Measurements from ENCODE around the gene BGN. TPM values are rescaled to one million over a fixed set of nuclear protein-coding genes. Genes with fewer than 3 reads are reported as not detected.

Gene BGN
- total RNA-seq, 2 donors from 2014 or later, result 16.9 to 174 TPM

GRCh38 chrX:153490217-153490930 lies 4.4 kb upstream of the BGN start:
- no peaks in the 10 kb centered on the region for H3K36me3 ChIP-seq
- no peak overlapping the region for H3K27ac ChIP-seq
- no peaks in the 10 kb centered on the region for H3K4me1 ChIP-seq (replicated peaks)
- no peaks in the 10 kb centered on the region for H3K9me3 ChIP-seq
- TF ChIP-seq CTCF (IDR thresholded peaks at IDR 0.05), result no peak
- no peak for TF ChIP-seq POLR2A (IDR thresholded peaks at IDR 0.05)
- no peak for TF ChIP-seq POLR2AphosphoS5 (IDR thresholded peaks at IDR 0.05)
- H3K4me3 ChIP-seq, result no peak overlapping the region
- no peaks in the 10 kb centered on the region for H3K27me3 ChIP-seq (replicated peaks; ENCODE audit: insufficient read depth)
- no peak for DNase-seq (ENCODE audit: low spot score)
- 72% methylated on average over 6 of the region's 20 CpGs for WGBS
- intact Hi-C loops (cut with DNase I), result no loop called here

GRCh38 chrX:153491351-153491914 lies 3.3 kb upstream of the BGN start:
- Histone ChIP-seq H3K27me3 (replicated peaks; ENCODE audit: insufficient read depth) (no peaks in the 10 kb centered on the region), H3K4me1 (replicated peaks) (no peaks in the 10 kb centered on the region), H3K27ac (no peak overlapping the region), H3K4me3 (no peak overlapping the region), H3K36me3 (no peaks in the 10 kb centered on the region), H3K9me3 (no peaks in the 10 kb centered on the region)
- 63% methylated on average over 6 of the region's 10 CpGs for WGBS
- no peak for DNase-seq (ENCODE audit: low spot score)
- intact Hi-C loops (cut with DNase I), result no loop called here
- TF ChIP-seq POLR2AphosphoS5 (IDR thresholded peaks at IDR 0.05) (no peak), POLR2A (IDR thresholded peaks at IDR 0.05) (no peak), CTCF (IDR thresholded peaks at IDR 0.05) (no peak)

GRCh38 chrX:153491918-153492317 lies 2.9 kb upstream of the BGN start:
- no peak overlapping the region for H3K27ac ChIP-seq
- H3K36me3 ChIP-seq, result no peaks in the 10 kb centered on the region
- H3K27me3 ChIP-seq (replicated peaks; ENCODE audit: insufficient read depth), result no peaks in the 10 kb centered on the region
- DNase-seq (ENCODE audit: low spot score), result no peak
- 34% methylated on average over 6 of the region's 11 CpGs for WGBS
- no peak for TF ChIP-seq POLR2A (IDR thresholded peaks at IDR 0.05)
- no peak for TF ChIP-seq POLR2AphosphoS5 (IDR thresholded peaks at IDR 0.05)
- no peak for TF ChIP-seq CTCF (IDR thresholded peaks at IDR 0.05)
- H3K9me3 ChIP-seq, result no peaks in the 10 kb centered on the region
- H3K4me3 ChIP-seq, result no peak overlapping the region
- H3K4me1 ChIP-seq (replicated peaks), result no peaks in the 10 kb centered on the region
- intact Hi-C loops (cut with DNase I), result no loop called here

GRCh38 chrX:153492543-153492942 lies 2.2 kb upstream of the BGN start:
- Histone ChIP-seq H3K4me1 (replicated peaks) (no peaks in the 10 kb centered on the region), H3K9me3 (no peaks in the 10 kb centered on the region), H3K27ac (no peak overlapping the region), H3K27me3 (replicated peaks; ENCODE audit: insufficient read depth) (no peaks in the 10 kb centered on the region), H3K4me3 (no peak overlapping the region), H3K36me3 (no peaks in the 10 kb centered on the region)
- 85% methylated on average over 12 of the region's 12 CpGs for WGBS
- TF ChIP-seq POLR2A (IDR thresholded peaks at IDR 0.05), result no peak
- intact Hi-C loops (cut with DNase I), result no loop called here
- DNase-seq (ENCODE audit: low spot score), result no peak

GRCh38 chrX:153493085-153493484 lies 1.7 kb upstream of the BGN start:
- DNase-seq (ENCODE audit: low spot score), result no peak
- H3K9me3 ChIP-seq, result no peaks in the 10 kb centered on the region
- intact Hi-C loops (cut with DNase I), result no loop called here
- H3K27ac ChIP-seq, result no peak overlapping the region
- 88% methylated on average over 11 of the region's 11 CpGs for WGBS
- no peaks in the 10 kb centered on the region for H3K27me3 ChIP-seq (replicated peaks; ENCODE audit: insufficient read depth)
- TF ChIP-seq CTCF (IDR thresholded peaks at IDR 0.05) (no peak), POLR2AphosphoS5 (IDR thresholded peaks at IDR 0.05) (no peak), POLR2A (IDR thresholded peaks at IDR 0.05) (no peak)
- H3K36me3 ChIP-seq, result no peaks in the 10 kb centered on the region
- H3K4me3 ChIP-seq, result no peak overlapping the region
- H3K4me1 ChIP-seq (replicated peaks), result no peaks in the 10 kb centered on the region

Measured in prostate gland (tissue), 2 donors.